LNCaP clone FGC (cell line): Measurements from ENCODE around the gene INPP4A.

ENCODE experiments used
- DNase-seq: peaks from one replicate; pipeline ENCODE4 v3.0.0-alpha.2; 2011; ENCODE audit warnings: low read depth
- H3K4me3 ChIP-seq: 2 replicates; pipeline ENCODE4 v1.5.1; 2011; ENCODE audit warnings: mild to moderate bottlenecking, low read depth, low read length, control low read depth
- CTCF ChIP-seq: IDR thresholded peaks from 2 replicates; pipeline ENCODE4 v1.5.1; 2012; ENCODE audit warnings: mild to moderate bottlenecking; ENCODE audit not compliant: control insufficient read depth, insufficient read depth; ENCODE audit errors: extremely low read depth

The INPP4A gene

GRCh38 chr2:98538280-98539041 is 93.8 kb downstream of the INPP4A start:
- no peak overlapping the region for H3K4me3 ChIP-seq
- no peak for TF ChIP-seq CTCF
- DNase-seq = no peak

- no peak for DNase-seq
- H3K4me3 ChIP-seq = no peak overlapping the region
- no peak for TF ChIP-seq CTCF
Measured at GRCh38 chr2:98539056-98539735, 94.5 kb downstream of the INPP4A start.

GRCh38 chr2:98540536-98540935 is 95.9 kb downstream of the INPP4A start:
- no peak for TF ChIP-seq CTCF
- no peak for DNase-seq
- H3K4me3 ChIP-seq = no peak overlapping the region

- H3K4me3 ChIP-seq = no peak overlapping the region
- DNase-seq = no peak
- TF ChIP-seq CTCF = no peak
Measured at GRCh38 chr2:98541489-98541888, 96.8 kb downstream of the INPP4A start.

- no peak for TF ChIP-seq CTCF
- no peak for DNase-seq
- H3K4me3 ChIP-seq = no peak overlapping the region
Measured at GRCh38 chr2:98541906-98542305, 97.2 kb downstream of the INPP4A start.

GRCh38 chr2:98543214-98543613 is 98.6 kb downstream of the INPP4A start:
- H3K4me3 ChIP-seq = no peak overlapping the region
- DNase-seq = no peak
- no peak for TF ChIP-seq CTCF
